Large intestine (tissue), 3 donors: ENCODE data around the gene HIKESHI. TPM values are rescaled to one million over a fixed set of nuclear protein-coding genes. Genes with fewer than 3 reads are reported as not detected.

ENCODE experiments used
- DNase-seq, 2 donors: peaks; one replicate each; pipeline versions ENCODE4 v3.0.0 to v3.0.0-alpha.2; 2013
- H3K27ac ChIP-seq: one replicate; pipeline ENCODE4 v1.5.1; 2013; ENCODE audit warnings: low read length
- H3K27me3 ChIP-seq: 2 replicates; pipeline ENCODE4 v1.6.1; 2013; ENCODE audit warnings: low read length; ENCODE audit not compliant: control insufficient read depth, insufficient read depth
- H3K36me3 ChIP-seq: 2 replicates; pipeline ENCODE4 v1.6.1; 2013; ENCODE audit warnings: low read length; ENCODE audit not compliant: control insufficient read depth, insufficient read depth
- H3K4me1 ChIP-seq: one replicate; pipeline ENCODE4 v1.6.1; 2013; ENCODE audit warnings: low read length; ENCODE audit not compliant: control insufficient read depth, insufficient read depth
- H3K4me3 ChIP-seq: one replicate; pipeline ENCODE4 v1.5.1; 2013; ENCODE audit warnings: low read length
- H3K9me3 ChIP-seq: one replicate; pipeline ENCODE4 v1.6.1; 2013; ENCODE audit warnings: mild to moderate bottlenecking, low read depth, low read length, moderate library complexity; ENCODE audit not compliant: control insufficient read depth
- WGBS: methylation state at CpG from one replicate; pipeline ENCODE4 v1.1.5; 2013; ENCODE audit warnings: low lambda C conversion rate; ENCODE audit not compliant: insufficient coverage; 5-methylcytosine and 5-hydroxymethylcytosine counted together
- polyA plus RNA-seq: library from polyadenylated mRNA; unstranded; fragments of 120-200 nt; gene quantifications from one replicate; pipeline ENCODE4 v1.2.1, GENCODE V29; 2013

The HIKESHI gene
- polyA plus RNA-seq, 1 donor, result 36.6 TPM

GRCh38 chr11:86372041-86372440, 70.0 kb downstream of the HIKESHI start:
- 100% methylated on average over 1 of the region's 1 CpG for WGBS
- H3K27me3 ChIP-seq, result peaks cover 7% of the 10 kb centered on the region

GRCh38 chr11:86372586-86372985, 70.5 kb downstream of the HIKESHI start:
- H3K27me3 ChIP-seq, result peaks cover 7% of the 10 kb centered on the region
- H3K36me3 ChIP-seq, result no peaks in the 10 kb centered on the region
- H3K4me3 ChIP-seq, result no peak overlapping the region
- no peak overlapping the region for H3K27ac ChIP-seq
- H3K4me1 ChIP-seq, result no peaks in the 10 kb centered on the region
- no peaks in the 10 kb centered on the region for H3K9me3 ChIP-seq
- DNase-seq, result no peak

More at GRCh38 chr11:86372041-86372440, 70.0 kb downstream of the HIKESHI start:
- Histone ChIP-seq H3K9me3 (no peaks in the 10 kb centered on the region), H3K4me3 (no peak overlapping the region), H3K36me3 (no peaks in the 10 kb centered on the region), H3K4me1 (no peaks in the 10 kb centered on the region), H3K27ac (no peak overlapping the region)
- no peak for DNase-seq

- H3K4me3 ChIP-seq, result no peak overlapping the region
- WGBS, result no CpG with 5 or more reads among the region's 1 CpG
Observed at GRCh38 chr11:86374069-86374468, 72.0 kb downstream of the HIKESHI start.

GRCh38 chr11:86374586-86374985, 72.5 kb downstream of the HIKESHI start, which contains the start of gene CCDC81:
Gene CCDC81 (plus strand): TSS chr11:86374887. CDS start chr11:86375164, 277 bp downstream.
- Histone ChIP-seq H3K27me3 (peaks cover 7% of the 10 kb centered on the region), H3K27ac (no peak within 1 kb of the TSS), H3K9me3 (no peaks in the 10 kb centered on the region), H3K4me3 (peak within 1 kb of the TSS; percentile 3), H3K4me1 (no peaks in the 10 kb centered on the region), H3K36me3 (no peaks in the 10 kb centered on the region)
- 30% methylated on average over 2 of the region's 25 CpGs for WGBS
- peak in 1 of 2 donors; percentile 28 for DNase-seq

More at GRCh38 chr11:86374069-86374468, 72.0 kb downstream of the HIKESHI start:
- Histone ChIP-seq H3K27ac (no peak overlapping the region), H3K4me1 (no peaks in the 10 kb centered on the region), H3K27me3 (peaks cover 7% of the 10 kb centered on the region), H3K9me3 (no peaks in the 10 kb centered on the region), H3K36me3 (no peaks in the 10 kb centered on the region)
- no peak for DNase-seq

- Histone ChIP-seq H3K4me1 (no peaks in the 10 kb centered on the region), H3K27ac (no peak overlapping the region), H3K9me3 (peaks cover 3% of the 10 kb centered on the region), H3K4me3 (no peak overlapping the region), H3K36me3 (no peaks in the 10 kb centered on the region), H3K27me3 (peaks cover 7% of the 10 kb centered on the region)
- DNase-seq, result no peak
Observed at GRCh38 chr11:86377972-86378371, 75.9 kb downstream of the HIKESHI start.

GRCh38 chr11:86380295-86381059, 78.4 kb downstream of the HIKESHI start:
- H3K4me1 ChIP-seq, result no peaks in the 10 kb centered on the region
- no peak for DNase-seq
- H3K9me3 ChIP-seq, result peaks cover 3% of the 10 kb centered on the region
- H3K36me3 ChIP-seq, result no peaks in the 10 kb centered on the region
- H3K27me3 ChIP-seq, result no peaks in the 10 kb centered on the region
- 93% methylated on average over 2 of the region's 2 CpGs for WGBS
- H3K4me3 ChIP-seq, result no peak overlapping the region
- H3K27ac ChIP-seq, result no peak overlapping the region

- Histone ChIP-seq H3K27ac (no peak overlapping the region), H3K27me3 (no peaks in the 10 kb centered on the region), H3K4me1 (no peaks in the 10 kb centered on the region), H3K4me3 (no peak overlapping the region), H3K9me3 (peaks cover 3% of the 10 kb centered on the region), H3K36me3 (no peaks in the 10 kb centered on the region)
- DNase-seq, result no peak
- 81% methylated on average over 5 of the region's 5 CpGs for WGBS
Observed at GRCh38 chr11:86383041-86383955, 81.3 kb downstream of the HIKESHI start.

- no peaks in the 10 kb centered on the region for H3K36me3 ChIP-seq
- WGBS, result no CpG with 5 or more reads among the region's 2 CpGs
- no peak for DNase-seq
Observed at GRCh38 chr11:86386283-86386682, 84.2 kb downstream of the HIKESHI start.

GRCh38 chr11:86386746-86387145, 84.7 kb downstream of the HIKESHI start:
- no peaks in the 10 kb centered on the region for H3K9me3 ChIP-seq
- H3K27ac ChIP-seq, result no peak overlapping the region
- no peak overlapping the region for H3K4me3 ChIP-seq
- H3K27me3 ChIP-seq, result no peaks in the 10 kb centered on the region
- no peaks in the 10 kb centered on the region for H3K4me1 ChIP-seq
- no peaks in the 10 kb centered on the region for H3K36me3 ChIP-seq
- WGBS, result no CpG with 5 or more reads among the region's 2 CpGs
- DNase-seq, result no peak

More at GRCh38 chr11:86386283-86386682, 84.2 kb downstream of the HIKESHI start:
- Histone ChIP-seq H3K4me1 (no peaks in the 10 kb centered on the region), H3K4me3 (no peak overlapping the region), H3K27ac (no peak overlapping the region), H3K9me3 (no peaks in the 10 kb centered on the region), H3K27me3 (no peaks in the 10 kb centered on the region)

GRCh38 chr11:86388198-86388597, 86.2 kb downstream of the HIKESHI start:
- DNase-seq, result peak in 1 of 2 donors; percentile 33
- no peak overlapping the region for H3K4me3 ChIP-seq
- H3K9me3 ChIP-seq, result no peaks in the 10 kb centered on the region
- no CpG with 5 or more reads among the region's 4 CpGs for WGBS
- no peak overlapping the region for H3K27ac ChIP-seq
- H3K36me3 ChIP-seq, result no peaks in the 10 kb centered on the region
- H3K4me1 ChIP-seq, result no peaks in the 10 kb centered on the region
- no peaks in the 10 kb centered on the region for H3K27me3 ChIP-seq
